ENCODE data around the gene CENPS. TPM values are rescaled to one million over a fixed set of nuclear protein-coding genes. Genes with fewer than 3 reads are reported as not detected.
A peak's percentile ranks its signal among the peaks of the same experiment; 100 is the strongest.

CENPS gene
- total and polyA plus RNA-seq, 2 of the 13 experiments (the other 11 are each of a cell fraction or from before 2014, with no cell fraction given) = 3.3 to 22.0 TPM

DNA sequence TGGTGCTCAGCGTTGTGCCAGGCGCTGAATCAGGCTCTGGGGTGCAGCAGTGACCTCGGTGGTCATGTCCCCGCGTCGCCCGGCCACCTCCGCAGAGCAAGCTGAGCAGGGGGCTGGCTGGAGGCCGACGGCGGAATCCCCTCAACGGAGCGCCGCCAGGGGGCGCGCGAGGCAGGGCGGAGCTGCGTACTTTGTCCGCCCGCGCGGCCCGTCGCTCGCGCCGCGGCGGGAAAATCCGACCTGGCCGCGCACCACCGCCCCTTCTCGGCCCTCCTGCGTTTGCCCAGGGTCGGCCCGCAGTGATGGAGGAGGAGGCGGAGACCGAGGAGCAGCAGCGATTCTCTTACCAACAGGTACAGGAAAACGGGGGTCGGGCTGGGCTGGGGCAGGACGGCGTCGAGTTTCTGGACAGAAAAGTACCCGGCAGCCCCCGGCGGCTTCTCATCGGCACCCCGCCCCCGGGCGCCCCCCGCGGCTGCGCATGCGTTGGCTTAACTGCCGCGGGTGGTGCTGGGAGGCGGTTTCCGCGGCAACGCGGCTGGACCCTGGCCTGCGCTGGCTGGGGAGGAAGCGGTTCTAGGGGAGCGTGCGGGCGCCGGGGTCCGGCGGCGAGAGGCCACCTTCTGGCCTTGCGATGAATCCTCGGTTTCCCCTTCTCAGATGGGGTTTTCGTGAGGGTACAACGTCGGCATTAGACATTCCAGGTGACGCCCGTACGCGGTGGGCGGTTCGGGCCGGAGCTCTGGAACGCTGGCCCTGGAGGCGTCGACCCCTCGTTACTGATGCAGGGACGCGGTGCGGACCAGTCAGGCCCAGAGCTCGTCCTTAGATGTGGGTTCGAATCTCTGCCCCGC is at the start of gene CENPS (continued):
- TF ChIP-seq ZNF605 (CRISPR knock-in tag; IDR thresholded peaks at IDR 0.05) (peak; percentile 98), DNMT3B (CRISPR knock-in tag; conservative IDR thresholded peaks at IDR 0.05) (no peak), PHB2 (IDR thresholded peaks at IDR 0.05; ENCODE audit: partially characterized antibody) (no peak), ZNF431 (CRISPR knock-in tag; IDR thresholded peaks at IDR 0.05; ENCODE audit: borderline replicate concordance, low read depth) (peak; percentile 87; the same call in 1 of the 2 replicates), ZFP90 (CRISPR knock-in tag; IDR thresholded peaks at IDR 0.05; ENCODE audit: borderline replicate concordance) (peak; percentile 87; the same call in 1 of the 2 replicates), MTA1 (CRISPR knock-in tag; IDR thresholded peaks at IDR 0.05; ENCODE audit: borderline replicate concordance) (no peak), ZNF773 (CRISPR knock-in tag; IDR thresholded peaks at IDR 0.05; ENCODE audit: borderline replicate concordance) (peak; percentile 87), CAMTA2 (CRISPR knock-in tag; IDR thresholded peaks at IDR 0.05; ENCODE audit: borderline replicate concordance) (peak; percentile 52; the same call in 1 of the 2 replicates), NPAS2 (CRISPR knock-in tag; IDR thresholded peaks at IDR 0.05; ENCODE audit: borderline replicate concordance) (no peak), ZNF614 (CRISPR knock-in tag; IDR thresholded peaks at IDR 0.05; ENCODE audit: borderline replicate concordance) (no peak), ZNF234 (CRISPR knock-in tag; conservative IDR thresholded peaks at IDR 0.05) (0 out of 2 replicates have a peak, but pooled peaks have one; percentile 36), ZNF567 (CRISPR knock-in tag; IDR thresholded peaks at IDR 0.05; ENCODE audit: borderline replicate concordance) (peak; percentile 95), ZNF382 (CRISPR knock-in tag; IDR thresholded peaks at IDR 0.05; ENCODE audit: borderline replicate concordance) (no peak), ZNF746 (CRISPR knock-in tag; IDR thresholded peaks at IDR 0.05) (peak; percentile 78), ZSCAN25 (CRISPR knock-in tag; IDR thresholded peaks at IDR 0.05) (peak; percentile 77), TGIF2 (CRISPR knock-in tag; IDR thresholded peaks at IDR 0.05) (peak; percentile 70; the same call in 1 of the 2 replicates), SMAD9 (CRISPR knock-in tag; IDR thresholded peaks at IDR 0.05) (0 out of 2 replicates have a peak, but pooled peaks have one; percentile 30), ZBTB44 (CRISPR knock-in tag; IDR thresholded peaks at IDR 0.05) (peak; percentile 12; the same call in 1 of the 2 replicates)
- TF ChIP-seq, protein P1, sequence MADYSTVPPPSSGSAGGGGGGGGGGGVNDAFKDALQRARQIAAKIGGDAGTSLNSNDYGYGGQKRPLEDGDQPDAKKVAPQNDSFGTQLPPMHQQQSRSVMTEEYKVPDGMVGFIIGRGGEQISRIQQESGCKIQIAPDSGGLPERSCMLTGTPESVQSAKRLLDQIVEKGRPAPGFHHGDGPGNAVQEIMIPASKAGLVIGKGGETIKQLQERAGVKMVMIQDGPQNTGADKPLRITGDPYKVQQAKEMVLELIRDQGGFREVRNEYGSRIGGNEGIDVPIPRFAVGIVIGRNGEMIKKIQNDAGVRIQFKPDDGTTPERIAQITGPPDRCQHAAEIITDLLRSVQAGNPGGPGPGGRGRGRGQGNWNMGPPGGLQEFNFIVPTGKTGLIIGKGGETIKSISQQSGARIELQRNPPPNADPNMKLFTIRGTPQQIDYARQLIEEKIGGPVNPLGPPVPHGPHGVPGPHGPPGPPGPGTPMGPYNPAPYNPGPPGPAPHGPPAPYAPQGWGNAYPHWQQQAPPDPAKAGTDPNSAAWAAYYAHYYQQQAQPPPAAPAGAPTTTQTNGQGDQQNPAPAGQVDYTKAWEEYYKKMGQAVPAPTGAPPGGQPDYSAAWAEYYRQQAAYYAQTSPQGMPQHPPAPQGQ (CRISPR knock-in tag; IDR thresholded peaks at IDR 0.05; ENCODE audit: borderline replicate concordance) = 0 out of 2 replicates have a peak, but pooled peaks have one; percentile 33
- TF ChIP-seq, protein P2, sequence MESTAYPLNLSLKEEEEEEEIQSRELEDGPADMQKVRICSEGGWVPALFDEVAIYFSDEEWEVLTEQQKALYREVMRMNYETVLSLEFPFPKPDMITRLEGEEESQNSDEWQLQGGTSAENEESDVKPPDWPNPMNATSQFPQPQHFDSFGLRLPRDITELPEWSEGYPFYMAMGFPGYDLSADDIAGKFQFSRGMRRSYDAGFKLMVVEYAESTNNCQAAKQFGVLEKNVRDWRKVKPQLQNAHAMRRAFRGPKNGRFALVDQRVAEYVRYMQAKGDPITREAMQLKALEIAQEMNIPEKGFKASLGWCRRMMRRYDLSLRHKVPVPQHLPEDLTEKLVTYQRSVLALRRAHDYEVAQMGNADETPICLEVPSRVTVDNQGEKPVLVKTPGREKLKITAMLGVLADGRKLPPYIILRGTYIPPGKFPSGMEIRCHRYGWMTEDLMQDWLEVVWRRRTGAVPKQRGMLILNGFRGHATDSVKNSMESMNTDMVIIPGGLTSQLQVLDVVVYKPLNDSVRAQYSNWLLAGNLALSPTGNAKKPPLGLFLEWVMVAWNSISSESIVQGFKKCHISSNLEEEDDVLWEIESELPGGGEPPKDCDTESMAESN (CRISPR knock-in tag; conservative IDR thresholded peaks at IDR 0.05) = peak; percentile 97
